GM19455 (cell line): ENCODE results near the gene IGHMBP2.

Experiments used
- ATAC-seq: cut with Tn5 transposase; IDR thresholded peaks from one replicate; pipeline ENCODE4 v1.9.1; 2021; ENCODE audit not compliant: unreplicated experiment

The IGHMBP2 gene

DNA sequence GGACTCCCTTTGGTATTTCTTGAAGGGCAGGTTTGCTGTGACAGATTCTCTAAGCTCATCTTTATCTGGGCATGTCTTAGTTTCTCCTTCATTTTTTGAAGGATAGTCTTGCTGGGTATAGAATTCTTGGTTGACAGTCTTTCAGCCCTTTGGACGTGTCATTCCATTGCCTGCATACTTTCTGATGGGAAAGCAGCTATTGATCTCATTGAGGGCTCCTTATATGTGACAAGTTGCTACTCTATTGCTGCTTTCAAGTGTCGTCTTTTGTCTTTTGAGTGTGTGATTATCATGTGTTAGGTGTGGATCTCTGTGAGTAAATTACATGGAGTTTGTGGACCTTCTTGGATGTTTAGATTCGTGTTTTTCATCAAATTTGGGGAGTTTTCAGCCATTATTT, 21.9 kb downstream of the IGHMBP2 start:
- no peak for ATAC-seq

DNA sequence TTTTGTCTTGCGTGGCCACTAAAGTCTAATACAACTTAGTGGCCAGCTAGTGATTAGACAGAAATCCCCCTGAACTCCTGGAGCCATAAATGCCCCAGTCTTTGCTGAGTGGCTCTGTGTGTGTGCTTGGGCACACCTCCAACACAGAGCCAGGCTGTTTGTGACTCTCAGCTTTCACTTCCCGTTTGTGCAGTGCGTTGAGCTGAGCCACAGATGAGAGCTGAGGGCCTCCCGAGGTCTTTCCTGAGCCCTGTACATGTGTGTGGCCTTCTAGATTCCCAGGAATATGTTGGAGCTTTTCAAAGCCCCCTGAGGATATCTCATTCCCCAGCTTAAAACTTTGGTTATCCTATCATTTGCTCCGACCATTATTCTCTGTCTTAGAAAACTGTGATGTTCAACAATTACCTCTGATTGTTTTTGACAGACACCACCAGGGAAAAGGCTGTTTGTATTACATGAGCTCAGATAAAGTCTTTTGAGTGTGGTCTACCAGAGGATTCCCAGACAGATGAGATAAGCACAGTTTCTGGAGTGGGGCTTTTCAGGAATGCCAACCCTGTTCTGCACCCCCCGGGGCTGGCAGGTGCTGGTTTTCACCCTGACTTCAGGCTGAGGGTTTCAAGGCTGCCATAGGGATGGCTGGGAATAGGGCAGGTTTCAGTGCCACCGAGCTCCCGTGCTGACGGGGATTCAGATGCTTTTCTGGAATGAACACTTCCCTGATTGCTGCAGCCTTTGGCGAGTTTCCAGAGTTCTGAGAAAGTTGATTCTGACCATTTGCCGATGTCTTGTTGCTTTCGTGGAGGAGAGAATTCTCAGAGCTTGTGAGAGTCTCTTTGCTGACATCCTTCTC, 23.8 kb downstream of the IGHMBP2 start:
- no peak for ATAC-seq

DNA sequence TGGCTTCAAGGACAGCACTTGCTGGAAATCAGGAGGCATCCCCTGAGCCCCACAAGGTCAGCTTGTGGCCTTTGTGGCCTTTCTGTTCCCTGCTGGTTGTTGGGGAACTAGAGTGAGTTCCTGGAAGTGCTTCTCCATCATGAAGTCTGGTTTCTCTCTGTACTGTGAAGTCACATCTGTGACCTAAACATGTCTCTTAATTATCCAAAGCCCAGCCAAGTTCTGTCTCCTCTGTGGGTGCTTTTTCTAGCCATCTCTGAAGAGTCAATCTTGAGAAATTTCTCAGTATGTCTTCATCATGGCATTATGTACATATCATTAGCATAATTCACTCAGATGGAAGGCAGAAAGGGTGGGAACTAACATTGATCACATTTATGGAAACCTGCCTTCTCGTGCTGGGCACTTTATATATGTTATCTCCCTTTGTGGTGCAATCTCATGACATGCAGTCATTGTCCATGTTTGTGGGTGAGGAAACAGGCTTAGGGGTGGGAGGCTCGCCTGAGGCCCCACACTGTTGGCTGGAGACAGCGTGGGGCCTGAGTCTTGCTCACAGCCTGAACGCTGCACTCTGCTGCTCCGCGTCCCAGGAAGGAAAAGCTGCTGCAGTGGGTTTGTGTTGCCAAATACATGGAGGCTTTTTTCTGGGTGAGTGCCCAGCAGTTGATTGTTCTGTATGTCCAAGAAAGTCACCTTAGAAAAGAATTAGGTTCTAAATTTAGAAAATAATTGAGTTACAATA, 24.6 kb downstream of the IGHMBP2 start:
- ATAC-seq, result no peak

DNA sequence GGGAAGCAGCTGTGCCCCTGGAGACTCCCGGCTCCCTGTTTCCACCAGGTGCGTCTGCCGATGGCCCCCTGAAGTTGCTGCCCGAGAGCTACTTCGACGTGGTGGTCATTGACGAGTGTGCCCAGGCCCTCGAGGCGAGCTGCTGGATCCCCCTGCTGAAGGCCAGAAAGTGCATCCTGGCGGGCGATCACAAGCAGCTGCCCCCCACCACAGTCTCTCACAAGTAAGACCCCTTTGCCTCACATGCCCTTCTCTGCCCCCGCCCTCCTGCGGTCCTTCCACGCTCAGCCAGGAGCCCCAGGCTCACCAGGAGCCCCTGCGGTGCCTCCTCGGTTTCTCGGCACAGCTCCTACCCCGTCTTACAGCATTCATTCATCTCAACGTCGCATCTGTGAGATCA, 25.4 kb downstream of the IGHMBP2 start:
- ATAC-seq, result no peak

DNA sequence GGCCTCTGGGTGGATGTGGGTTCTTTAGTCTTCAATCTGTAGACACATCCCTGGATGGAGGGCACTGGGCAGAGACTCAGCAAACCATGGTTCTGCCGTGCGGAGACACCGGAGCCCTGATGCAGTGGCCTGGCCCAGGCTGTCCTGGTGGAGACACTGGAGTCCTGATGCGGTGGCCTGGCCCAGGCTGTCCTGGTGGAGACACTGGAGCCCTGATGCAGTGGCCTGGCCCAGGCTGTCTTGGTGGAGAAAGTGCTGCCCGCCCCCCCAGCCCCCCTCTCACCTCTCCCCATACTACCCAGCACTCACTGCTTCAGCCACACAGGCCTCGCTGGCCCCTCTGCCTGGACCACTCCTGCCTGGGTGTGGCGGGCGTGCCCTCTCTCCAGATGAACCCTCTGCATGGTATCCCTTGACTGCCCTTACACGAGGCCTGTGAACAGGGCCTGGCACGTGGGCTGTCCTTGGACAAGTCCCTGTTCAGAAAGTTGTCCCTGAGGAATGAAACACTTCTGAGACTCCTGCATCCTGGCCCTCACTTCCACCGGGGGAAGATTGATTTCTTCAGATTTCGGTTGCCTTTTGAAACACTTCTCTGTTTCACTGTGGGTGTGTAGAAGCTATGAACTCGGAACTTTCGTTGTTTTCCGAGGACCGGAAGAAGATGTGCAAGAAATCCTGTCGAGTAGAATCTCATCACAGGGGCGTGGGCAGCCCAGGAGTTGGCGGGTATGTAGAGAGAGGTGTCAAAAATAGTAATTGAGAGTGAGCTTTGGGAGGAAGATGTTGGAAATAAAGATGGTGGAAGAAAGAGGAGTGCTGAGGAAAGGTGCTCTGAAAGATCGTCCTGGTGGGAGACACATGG, 26.2 kb downstream of the IGHMBP2 start:
- ATAC-seq, result no peak

DNA sequence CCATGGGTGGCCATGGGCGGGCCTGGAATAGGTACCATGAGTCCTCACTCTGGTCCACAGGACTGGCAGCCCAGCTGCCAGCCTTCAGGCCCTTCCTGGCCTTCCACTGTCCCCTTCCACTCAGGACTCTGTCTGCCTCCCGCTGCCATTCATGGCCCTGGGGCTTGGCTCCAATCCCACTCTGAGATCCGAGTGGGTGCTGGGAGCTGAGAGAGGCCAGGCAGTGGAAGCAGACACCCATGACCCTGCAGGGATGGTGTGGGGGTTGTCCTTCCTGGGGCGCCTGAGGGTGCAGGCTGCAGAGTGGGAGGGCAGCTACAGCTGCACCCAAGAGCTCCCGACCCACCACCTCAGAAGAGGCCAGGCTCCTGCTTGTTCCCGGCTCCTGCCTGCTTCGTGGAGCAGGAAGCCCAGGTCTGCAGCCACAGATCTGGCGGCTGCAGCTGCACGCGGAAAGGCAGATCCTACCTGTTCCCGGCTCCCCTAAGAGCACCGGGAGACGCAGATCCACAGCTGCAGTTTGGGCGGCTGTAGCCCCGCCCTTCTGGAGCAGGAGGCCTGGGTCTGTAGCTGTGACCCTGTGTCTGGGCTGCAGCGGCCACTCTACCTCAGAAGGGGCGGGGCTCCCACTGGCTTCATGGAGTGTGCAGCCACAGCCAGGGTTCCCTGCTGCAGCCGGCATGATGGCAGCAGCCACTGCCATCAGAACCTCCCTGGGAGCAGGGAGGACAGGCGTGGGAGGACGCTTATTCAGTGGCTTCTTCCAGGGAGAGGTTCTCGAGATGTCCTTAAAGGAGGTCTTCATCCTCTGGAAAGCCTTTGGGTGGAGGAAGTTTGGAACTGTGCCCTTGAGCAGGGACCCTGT, 27.5 kb downstream of the IGHMBP2 start:
- no peak for ATAC-seq

DNA sequence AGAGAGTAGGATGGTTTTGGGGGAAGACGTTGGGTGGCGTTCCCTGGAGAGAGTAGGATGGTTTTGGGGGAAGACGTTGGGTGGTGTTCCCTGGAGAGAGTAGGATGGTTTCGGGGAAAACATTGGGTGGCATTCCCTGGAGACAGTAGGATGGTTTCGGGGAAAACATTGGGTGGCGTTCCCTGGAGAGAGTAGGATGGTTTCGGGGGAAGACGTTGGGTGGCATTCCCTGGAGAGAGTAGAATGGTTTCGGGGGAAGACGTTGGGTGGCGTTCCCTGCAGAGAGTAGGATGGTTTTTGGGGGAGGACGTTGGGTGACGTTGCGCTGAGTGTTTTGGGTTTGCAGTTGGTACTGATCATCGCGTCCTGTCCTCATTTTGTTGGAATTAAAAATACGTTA, 28.2 kb downstream of the IGHMBP2 start:
- ATAC-seq, result no peak

DNA sequence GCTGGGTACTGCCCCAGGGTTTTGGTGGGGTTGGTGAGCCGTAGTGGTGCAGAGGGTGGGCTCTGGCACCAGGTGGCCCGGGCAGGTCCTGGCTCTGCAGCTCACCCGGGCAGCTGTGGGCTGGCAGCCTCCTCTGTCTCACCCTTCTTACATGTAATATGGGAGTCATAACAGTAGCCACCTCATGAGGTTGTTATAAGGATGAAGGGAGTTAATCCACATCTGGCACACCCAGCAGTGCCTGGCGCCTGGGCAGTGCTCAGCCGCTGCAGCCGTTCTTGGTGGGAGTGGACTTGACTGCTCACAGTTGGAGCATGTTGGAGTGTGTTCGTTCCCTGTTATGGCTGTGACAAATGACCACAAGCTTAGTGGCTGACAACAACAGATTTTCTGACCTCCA, 28.7 kb downstream of the IGHMBP2 start:
- ATAC-seq, result no peak

DNA sequence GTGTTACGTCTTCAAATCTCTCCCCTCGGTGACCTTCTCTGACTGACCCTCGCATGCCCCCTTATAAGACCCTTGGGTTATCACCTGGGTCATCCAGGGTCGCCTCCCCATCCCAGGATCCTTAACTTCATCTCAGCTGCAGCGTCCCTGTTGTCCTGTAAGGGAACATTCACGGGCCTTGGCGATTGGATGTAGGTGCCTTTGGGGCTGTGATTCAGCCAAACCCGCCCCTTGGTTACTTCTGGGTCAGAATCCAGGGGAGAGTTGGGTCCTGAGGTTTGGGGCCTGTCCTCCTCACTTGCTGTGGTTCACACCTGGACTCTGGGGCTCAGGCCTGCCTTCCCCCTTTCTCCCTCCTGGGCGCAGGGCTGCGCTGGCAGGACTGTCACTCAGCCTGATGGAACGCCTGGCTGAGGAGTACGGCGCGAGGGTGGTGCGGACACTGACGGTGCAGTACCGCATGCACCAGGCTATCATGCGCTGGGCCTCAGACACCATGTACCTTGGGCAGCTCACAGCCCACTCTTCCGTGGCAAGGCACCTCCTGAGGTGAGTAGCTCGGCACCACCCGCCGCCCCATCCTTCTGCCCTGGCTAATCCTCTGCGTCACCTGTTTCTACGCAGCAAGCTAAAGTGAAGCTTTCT, 29.4 kb downstream of the IGHMBP2 start:
- ATAC-seq, result no peak

DNA sequence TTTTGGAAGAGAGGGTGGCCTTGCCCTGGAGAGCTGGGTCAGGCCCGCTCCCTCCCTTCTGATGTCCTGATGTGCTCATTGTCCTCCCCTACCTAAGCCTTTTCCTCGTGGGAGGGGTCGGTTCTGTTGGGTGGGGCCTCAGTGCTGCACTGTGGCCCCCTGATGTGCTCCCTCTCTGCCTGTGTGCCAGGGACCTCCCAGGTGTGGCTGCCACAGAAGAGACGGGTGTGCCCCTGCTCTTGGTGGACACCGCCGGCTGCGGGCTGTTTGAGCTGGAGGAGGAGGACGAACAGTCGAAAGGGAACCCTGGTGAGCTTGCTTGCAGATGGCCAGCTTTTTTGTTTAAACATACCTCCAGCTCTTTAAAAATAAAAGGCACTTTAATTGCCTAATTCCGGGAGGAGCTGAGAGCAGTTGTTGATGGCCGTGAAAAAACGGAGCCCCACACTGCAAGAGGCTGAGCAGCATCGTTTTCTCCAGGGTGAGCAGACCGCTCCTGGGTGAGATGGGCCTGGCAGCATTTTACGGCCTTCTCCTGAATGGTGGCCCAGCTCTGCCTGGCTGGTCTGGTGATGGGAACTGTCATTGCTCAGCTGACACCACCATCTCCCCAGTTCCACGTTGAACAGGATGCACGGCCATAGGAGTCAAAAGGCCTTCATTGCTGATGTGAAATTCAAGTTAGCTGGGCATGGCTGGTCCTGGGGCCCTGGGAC, 30.1 kb downstream of the IGHMBP2 start:
- ATAC-seq, result no peak

DNA sequence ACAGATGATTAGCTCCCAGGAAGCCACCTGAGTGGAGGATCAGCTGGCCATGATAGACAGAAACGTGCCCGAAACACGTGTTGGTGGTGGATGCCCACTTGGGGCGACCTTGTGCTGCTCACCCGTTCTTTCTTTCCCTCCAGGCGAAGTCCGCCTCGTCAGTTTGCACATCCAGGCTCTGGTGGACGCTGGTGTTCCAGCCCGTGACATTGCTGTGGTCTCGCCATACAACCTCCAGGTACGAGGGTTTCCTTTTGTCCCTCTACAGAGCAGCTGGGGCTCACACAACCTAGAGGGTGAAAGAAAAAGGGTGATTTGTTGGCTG, 30.6 kb downstream of the IGHMBP2 start:
- ATAC-seq, result no peak

DNA sequence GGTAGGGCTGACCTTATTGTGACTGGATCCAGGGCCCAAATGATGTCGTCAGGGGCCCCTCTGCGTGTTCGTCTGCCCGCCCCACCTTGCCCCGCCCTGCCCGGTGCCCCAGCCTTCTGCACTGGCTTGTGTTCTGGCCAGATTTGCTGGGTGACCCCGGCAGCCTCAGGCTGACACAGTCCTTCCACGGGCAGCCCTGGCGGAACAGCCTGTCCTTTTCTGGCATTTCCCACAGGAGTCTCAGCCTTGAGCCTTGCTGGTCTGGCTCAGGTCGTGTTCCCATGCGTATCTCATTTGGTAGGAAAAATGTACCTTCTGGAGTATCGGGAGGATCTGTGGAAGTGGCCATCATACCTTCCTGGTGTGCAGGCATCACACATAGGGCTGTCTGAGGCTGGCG, 31.0 kb downstream of the IGHMBP2 start:
- ATAC-seq, result no peak

DNA sequence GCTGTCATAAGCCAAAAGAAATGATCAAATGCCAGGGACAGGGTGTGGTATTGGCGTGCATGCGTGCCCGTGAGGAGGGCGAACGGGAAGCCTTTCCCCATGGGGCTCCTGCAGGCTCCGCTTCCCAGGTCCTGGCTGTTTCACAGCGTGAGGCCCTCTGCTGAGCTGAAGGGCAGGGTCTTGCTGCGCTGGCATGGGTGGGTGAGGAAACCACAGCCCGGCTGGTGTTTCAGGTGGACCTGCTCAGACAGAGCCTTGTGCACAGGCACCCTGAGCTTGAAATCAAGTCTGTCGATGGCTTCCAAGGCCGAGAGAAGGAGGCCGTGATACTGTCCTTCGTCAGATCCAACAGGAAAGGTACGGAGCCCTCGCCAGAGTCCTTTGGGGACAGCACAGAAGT, 31.4 kb downstream of the IGHMBP2 start:
- no peak for ATAC-seq

DNA sequence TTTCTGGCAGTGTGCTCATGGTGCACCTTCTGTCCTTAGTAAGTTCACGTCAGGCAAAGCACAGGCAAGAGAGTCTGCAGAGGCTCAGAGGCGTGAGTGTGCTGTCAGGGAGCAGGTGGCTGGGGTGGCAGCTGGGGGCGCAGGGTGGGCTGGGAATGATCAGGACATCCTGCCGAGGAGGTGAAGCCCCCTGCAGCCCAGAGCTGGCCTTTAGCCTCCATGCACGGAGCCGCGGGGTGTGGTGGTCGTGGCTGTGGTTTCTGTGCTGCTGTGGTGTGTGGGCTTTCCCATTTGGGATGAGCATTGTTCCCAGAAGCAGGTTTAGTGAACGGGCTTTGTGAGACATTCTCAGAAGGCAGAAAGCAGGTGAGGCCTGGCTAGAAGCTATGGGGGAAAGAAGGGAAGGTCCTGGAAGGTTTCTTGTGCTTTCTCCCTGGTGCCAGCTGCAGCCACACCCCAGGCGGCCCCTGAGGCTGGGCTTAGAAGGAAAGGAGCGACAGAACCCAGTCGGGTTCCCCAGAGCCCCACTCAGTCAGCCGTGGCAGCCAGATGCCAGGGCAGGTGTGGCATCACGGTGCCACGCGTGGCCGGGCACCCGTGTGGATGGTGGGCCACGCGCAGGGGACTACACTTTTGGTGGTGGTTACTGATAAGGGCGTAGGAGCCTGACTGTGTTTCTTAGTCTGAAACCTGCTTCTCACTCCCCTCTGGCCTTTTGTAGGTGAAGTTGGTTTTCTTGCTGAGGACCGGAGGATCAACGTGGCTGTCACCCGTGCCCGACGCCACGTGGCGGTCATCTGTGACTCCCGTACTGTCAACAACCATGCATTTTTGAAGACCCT, 32.0 kb downstream of the IGHMBP2 start:
- no peak for ATAC-seq

DNA sequence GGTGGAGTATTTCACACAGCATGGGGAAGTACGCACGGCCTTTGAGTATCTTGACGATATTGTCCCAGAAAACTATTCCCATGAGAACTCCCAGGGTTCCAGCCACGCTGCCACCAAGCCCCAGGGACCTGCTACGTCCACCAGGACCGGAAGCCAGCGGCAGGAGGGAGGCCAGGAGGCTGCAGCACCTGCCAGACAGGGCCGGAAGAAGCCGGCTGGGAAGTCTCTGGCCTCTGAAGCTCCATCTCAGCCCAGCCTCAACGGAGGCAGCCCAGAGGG, 32.6 kb downstream of the IGHMBP2 start:
- no peak for ATAC-seq

DNA sequence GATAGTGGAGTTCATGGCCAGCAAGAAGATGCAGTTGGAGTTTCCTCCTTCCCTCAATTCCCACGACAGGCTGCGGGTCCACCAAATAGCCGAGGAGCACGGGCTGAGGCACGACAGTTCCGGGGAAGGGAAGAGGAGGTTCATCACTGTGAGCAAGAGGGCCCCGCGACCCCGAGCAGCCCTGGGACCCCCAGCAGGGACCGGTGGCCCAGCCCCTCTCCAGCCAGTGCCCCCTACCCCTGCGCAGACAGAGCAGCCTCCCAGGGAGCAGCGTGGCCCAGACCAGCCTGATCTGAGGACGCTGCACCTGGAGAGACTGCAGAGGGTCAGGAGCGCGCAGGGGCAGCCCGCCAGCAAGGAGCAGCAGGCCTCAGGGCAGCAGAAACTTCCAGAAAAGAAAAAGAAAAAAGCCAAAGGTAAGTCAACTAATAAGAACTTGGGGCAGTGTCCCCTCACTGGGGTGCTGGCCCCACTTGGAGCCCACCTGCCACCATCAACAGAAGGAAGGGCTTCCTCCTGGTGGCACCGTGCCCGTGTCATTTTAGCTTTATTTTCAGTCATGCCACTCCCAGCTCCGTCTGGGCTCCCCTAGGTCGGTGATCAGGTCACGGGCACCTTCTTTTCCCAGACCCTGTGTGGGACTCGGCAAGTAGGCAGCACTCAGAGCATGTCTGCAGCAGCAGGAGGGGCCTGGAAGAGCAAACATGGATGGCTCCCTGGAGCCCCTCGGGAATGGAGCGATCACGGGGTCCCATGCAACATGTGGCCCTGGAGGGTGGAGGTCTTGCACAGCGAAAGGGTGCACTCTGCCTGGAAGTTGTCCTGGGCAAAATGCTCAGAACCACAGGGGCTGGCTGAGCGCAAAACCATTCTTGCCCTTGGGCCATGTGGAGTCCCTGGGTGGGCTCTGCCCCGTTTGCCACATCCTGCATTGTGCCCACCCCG, 33.3 kb downstream of the IGHMBP2 start:
- ATAC-seq, result no peak

DNA sequence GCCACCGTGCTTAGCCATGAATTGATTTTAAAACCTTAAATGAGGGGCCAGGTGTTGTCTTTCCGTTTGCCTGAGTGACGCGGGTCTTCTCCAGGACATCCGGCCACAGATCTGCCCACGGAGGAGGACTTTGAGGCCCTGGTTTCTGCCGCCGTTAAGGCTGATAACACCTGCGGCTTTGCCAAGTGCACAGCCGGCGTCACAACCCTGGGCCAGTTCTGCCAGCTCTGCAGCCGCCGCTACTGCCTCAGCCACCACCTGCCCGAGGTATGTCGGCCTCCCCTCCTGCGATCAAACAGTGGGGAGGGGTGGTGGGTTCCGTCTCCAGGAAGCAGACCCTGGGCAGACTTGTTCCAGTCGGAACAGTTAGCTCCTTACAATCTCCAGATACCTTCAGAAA, 34.4 kb downstream of the IGHMBP2 start:
- no peak for ATAC-seq
